GM04503 (cell line): ENCODE results near the gene AP3S2.
A peak's percentile ranks its signal among the peaks of the same experiment; 100 is the strongest.
"Not testable (repeated sequence)": the region's sequence is repeated elsewhere in the genome, so short reads cannot be mapped to it uniquely, and the experiment has no call there.

Source experiments
- DNase-seq: peaks from one replicate; pipeline ENCODE4 v3.0.0-alpha.2; 2012; ENCODE audit warnings: low read depth

AP3S2 gene

GRCh38 chr15:89903015-89903857 lies 9.4 kb upstream of the AP3S2 start:
- no peak for DNase-seq

- DNase-seq = no peak
Observed at GRCh38 chr15:89900849-89901248, 7.1 kb upstream of the AP3S2 start.

GRCh38 chr15:89899951-89900567 lies 6.3 kb upstream of the AP3S2 start:
- DNase-seq = no peak

GRCh38 chr15:89899295-89899945 lies 5.6 kb upstream of the AP3S2 start:
- no peak for DNase-seq

- no peak for DNase-seq
Observed at GRCh38 chr15:89898614-89899294, 5.0 kb upstream of the AP3S2 start.

GRCh38 chr15:89898146-89898545 lies 4.4 kb upstream of the AP3S2 start:
- no peak for DNase-seq

GRCh38 chr15:89893027-89893426 lies 767 bp downstream of the AP3S2 start:
- no peak for DNase-seq

- peak; percentile 72 for DNase-seq
Observed at GRCh38 chr15:89888214-89888804, 5.5 kb downstream of the AP3S2 start.

- DNase-seq = no peak
Observed at GRCh38 chr15:89885611-89886010, 8.2 kb downstream of the AP3S2 start.

GRCh38 chr15:89885179-89885578 lies 8.6 kb downstream of the AP3S2 start:
- DNase-seq = not testable (repeated sequence)

GRCh38 chr15:89883518-89883917 lies 10.3 kb downstream of the AP3S2 start:
- no peak for DNase-seq

- DNase-seq = no peak
Observed at GRCh38 chr15:89880727-89881126, 13.1 kb downstream of the AP3S2 start.

- no peak for DNase-seq
Observed at GRCh38 chr15:89878323-89878722, 15.5 kb downstream of the AP3S2 start.

- no peak for DNase-seq
Observed at GRCh38 chr15:89877083-89877425, 16.7 kb downstream of the AP3S2 start.

- no peak for DNase-seq
Observed at GRCh38 chr15:89876396-89877082, 17.3 kb downstream of the AP3S2 start.

GRCh38 chr15:89875741-89876140 lies 18.1 kb downstream of the AP3S2 start:
- DNase-seq = no peak

GRCh38 chr15:89874926-89875564 lies 18.7 kb downstream of the AP3S2 start:
- no peak for DNase-seq

- DNase-seq = no peak
Observed at GRCh38 chr15:89870688-89871288, 23.0 kb downstream of the AP3S2 start.

GRCh38 chr15:89870006-89870405 lies 23.8 kb downstream of the AP3S2 start:
- no peak for DNase-seq

- not testable (repeated sequence) for DNase-seq
Observed at GRCh38 chr15:89869490-89869889, 24.3 kb downstream of the AP3S2 start.
